PC-3 (cell line): Measurements from ENCODE around the gene DIS3L. TPM values are rescaled to one million over a fixed set of nuclear protein-coding genes. Genes with fewer than 3 reads are reported as not detected.
"Not testable (repeated sequence)": the region's sequence is repeated elsewhere in the genome, so short reads cannot be mapped to it uniquely, and the experiment has no call there.

Experiments used
- ATAC-seq: fragments of 200-7000 bp; cut with Tn5 transposase; 2 replicates; pipeline ENCODE4 v1.9.1; 2020; ENCODE audit warnings: mild to moderate bottlenecking, moderate library complexity
- BruUV-seq: library from RNA; stranded (reverse); fragments of 400-500 nt; replicated peaks from 2 replicates; lab custom pipeline; 2021; lab: Mats Ljungman, UMichigan
- CTCF ChIA-PET: fragments of 300-600 bp; sonication (Branson Sonifier 250); formaldehyde crosslinking; loops from one replicate; lab custom pipeline; 2022; ENCODE audit warnings: antibody characterized with exemption; lab: Charles Lee
- POLR2A ChIA-PET: fragments of 300-600 bp; sonication (Branson Sonifier 250); formaldehyde crosslinking; loops from one replicate; lab custom pipeline; 2022; ENCODE audit warnings: antibody characterized with exemption; ENCODE audit not compliant: unreplicated experiment; lab: Charles Lee
- DNase-seq: peaks from one replicate; pipeline ENCODE4 v3.0.0-alpha.2; 2015
- H2AFZ ChIP-seq: fragments of 300-600 bp; sonication (generic); 2 replicates; pipeline ENCODE4 v1.6.0; 2016; ENCODE audit warnings: antibody characterized with exemption, low read length
- H3F3A ChIP-seq: fragments of 300-600 bp; sonication (generic); one replicate; pipeline ENCODE4 v1.6.0; 2017; ENCODE audit warnings: antibody characterized with exemption, low read length, control low read depth, mild to moderate bottlenecking; ENCODE audit not compliant: unreplicated experiment
- H3K27ac ChIP-seq: fragments of 300-600 bp; sonication (generic); 2 replicates; pipeline ENCODE4 v1.5.1; 2016; ENCODE audit warnings: mild to moderate bottlenecking, low read length
- H3K27me3 ChIP-seq: fragments of 300-600 bp; sonication (generic); 2 replicates; pipeline ENCODE4 v1.6.1; 2016; ENCODE audit warnings: low read length, mixed read lengths
- H3K36me3 ChIP-seq: fragments of 300-600 bp; sonication (generic); 2 replicates; pipeline ENCODE4 v1.6.1; 2016; ENCODE audit warnings: low read depth, mixed run types, low read length, mixed read lengths
- H3K4me1 ChIP-seq: fragments of 300-600 bp; sonication (generic); 2 replicates; pipeline ENCODE4 v1.5.1; 2016; ENCODE audit warnings: low read length; ENCODE audit not compliant: insufficient read depth
- H3K4me2 ChIP-seq: fragments of 300-600 bp; sonication (generic); 2 replicates; pipeline ENCODE4 v1.6.0; 2016; ENCODE audit warnings: low read length
- H3K4me3 ChIP-seq: fragments of 300-600 bp; sonication (generic); 2 replicates; pipeline ENCODE4 v1.5.1; 2016; ENCODE audit warnings: mild to moderate bottlenecking, low read length, mixed read lengths
- H3K79me2 ChIP-seq: fragments of 300-600 bp; sonication (generic); 2 replicates; pipeline ENCODE4 v1.6.1; 2017; ENCODE audit warnings: low read length, mixed read lengths
- H3K9ac ChIP-seq: fragments of 300-600 bp; sonication (generic); 2 replicates; pipeline ENCODE4 v1.6.0; 2016; ENCODE audit warnings: mild to moderate bottlenecking, low read length
- H3K9me2 ChIP-seq: fragments of 300-600 bp; sonication (generic); replicated peaks from 2 replicates; pipeline ENCODE4 v1.6.1; 2016; ENCODE audit warnings: mixed run types, low read length, mixed read lengths
- H3K9me3 ChIP-seq: fragments of 300-600 bp; sonication (generic); 2 replicates; pipeline ENCODE4 v1.6.1; 2016; ENCODE audit warnings: low read length, mixed read lengths
- H4K20me1 ChIP-seq: fragments of 300-600 bp; sonication (generic); 2 replicates; pipeline ENCODE4 v1.6.1; 2016; ENCODE audit warnings: low read length, mixed read lengths
- EZH2 ChIP-seq: fragments of 300-600 bp; sonication (generic); IDR thresholded peaks from one replicate; pipeline ENCODE4 v1.6.1; 2017; ENCODE audit warnings: antibody characterized with exemption, mild to moderate bottlenecking, low read length; ENCODE audit not compliant: unreplicated experiment
- EZH2phosphoT487 ChIP-seq: fragments of 300-600 bp; sonication (generic); IDR thresholded peaks from 2 replicates; pipeline ENCODE4 v1.6.1; 2018; ENCODE audit warnings: mild to moderate bottlenecking, antibody characterized with exemption, low read length, borderline replicate concordance
- intact Hi-C: fragments of 100-400 bp; cut with micrococcal nuclease; formaldehyde crosslinking; loops from 2 replicates; pipeline ENCODE4 v1.9.0; 2023
- total RNA-seq: library from RNA; depleted of rRNA; stranded (reverse); fragments of >200 nt; gene quantifications from 2 replicates; pipeline ENCODE4 v1.2.3, GENCODE V29; 2014
- TF ChIP-seq, protein P1 (sequence below): fragments of 300-600 bp; sonication (generic); conservative IDR thresholded peaks from 2 replicates; pipeline ENCODE4 v1.5.1; 2017; ENCODE audit warnings: antibody characterized with exemption, low read depth, mild to moderate bottlenecking, low read length

The DIS3L gene
- total RNA-seq, 1 experiment from 2014 or later: 18.7 TPM

DNA sequence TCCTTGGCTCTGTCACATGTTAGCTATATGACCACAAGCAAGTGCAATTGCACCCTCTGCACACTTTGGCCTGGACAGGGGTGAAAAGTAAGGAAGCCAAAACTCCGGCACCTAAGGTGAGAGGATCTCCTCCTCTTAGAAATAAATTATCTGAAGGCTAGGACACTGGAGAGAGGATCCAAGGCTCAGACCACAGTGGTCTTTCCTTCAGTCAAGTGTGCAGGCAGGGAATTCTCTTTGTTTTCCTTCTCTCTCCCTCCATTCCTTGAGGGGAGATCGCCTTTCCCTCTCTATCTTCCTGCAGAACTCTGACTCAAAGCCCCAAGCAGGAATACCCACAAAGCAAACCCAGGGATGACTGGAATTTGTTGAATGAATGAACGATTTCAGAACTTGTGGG lies 36.7 kb upstream of the DIS3L start:
- no peaks in the 10 kb centered on the region for H3K9me2 ChIP-seq
- no TSS peak for BruUV-seq
- no peak overlapping the region for H3K4me3 ChIP-seq
- H3K27me3 ChIP-seq: peaks cover 17% of the 10 kb centered on the region; the same call in 1 of the 2 replicates
- ChIA-PET POLR2A (no interaction called here), CTCF (no interaction called here)
- no peaks in the 10 kb centered on the region for H3K4me1 ChIP-seq
- H3K9ac ChIP-seq: no peak overlapping the region
- no peaks in the 10 kb centered on the region for H3F3A ChIP-seq
- ATAC-seq (no peak), DNase-seq (no peak)
- TF ChIP-seq, protein P1, sequence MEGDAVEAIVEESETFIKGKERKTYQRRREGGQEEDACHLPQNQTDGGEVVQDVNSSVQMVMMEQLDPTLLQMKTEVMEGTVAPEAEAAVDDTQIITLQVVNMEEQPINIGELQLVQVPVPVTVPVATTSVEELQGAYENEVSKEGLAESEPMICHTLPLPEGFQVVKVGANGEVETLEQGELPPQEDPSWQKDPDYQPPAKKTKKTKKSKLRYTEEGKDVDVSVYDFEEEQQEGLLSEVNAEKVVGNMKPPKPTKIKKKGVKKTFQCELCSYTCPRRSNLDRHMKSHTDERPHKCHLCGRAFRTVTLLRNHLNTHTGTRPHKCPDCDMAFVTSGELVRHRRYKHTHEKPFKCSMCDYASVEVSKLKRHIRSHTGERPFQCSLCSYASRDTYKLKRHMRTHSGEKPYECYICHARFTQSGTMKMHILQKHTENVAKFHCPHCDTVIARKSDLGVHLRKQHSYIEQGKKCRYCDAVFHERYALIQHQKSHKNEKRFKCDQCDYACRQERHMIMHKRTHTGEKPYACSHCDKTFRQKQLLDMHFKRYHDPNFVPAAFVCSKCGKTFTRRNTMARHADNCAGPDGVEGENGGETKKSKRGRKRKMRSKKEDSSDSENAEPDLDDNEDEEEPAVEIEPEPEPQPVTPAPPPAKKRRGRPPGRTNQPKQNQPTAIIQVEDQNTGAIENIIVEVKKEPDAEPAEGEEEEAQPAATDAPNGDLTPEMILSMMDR: no peak
- TF ChIP-seq EZH2 (no peak), EZH2phosphoT487 (no peak)
- no peaks in the 10 kb centered on the region for H4K20me1 ChIP-seq
- intact Hi-C loops: no loop called here
- H3K4me2 ChIP-seq: no peak overlapping the region
- H3K9me3 ChIP-seq: no peaks in the 10 kb centered on the region
- no peaks in the 10 kb centered on the region for H3K36me3 ChIP-seq
- no peak overlapping the region for H2AFZ ChIP-seq
- no peaks in the 10 kb centered on the region for H3K79me2 ChIP-seq
- H3K27ac ChIP-seq: no peak overlapping the region

DNA sequence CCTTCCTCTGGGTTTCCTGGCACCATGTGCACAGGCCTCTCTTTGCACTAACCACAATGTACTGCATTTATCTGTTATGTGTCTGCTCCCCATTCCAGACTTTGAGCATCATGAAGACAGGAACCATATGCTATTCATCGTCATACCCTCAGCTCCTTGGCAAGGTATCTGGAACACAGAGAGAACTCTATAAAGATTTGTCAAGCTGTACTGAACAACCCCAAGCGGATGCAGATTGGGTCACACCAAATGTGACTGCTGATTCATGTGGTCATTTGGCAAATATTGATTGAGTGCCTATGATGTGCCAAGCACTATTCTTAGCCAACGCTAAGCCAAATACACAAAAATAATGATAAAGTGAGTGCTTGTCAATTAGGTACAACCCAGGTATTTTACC lies 32.3 kb upstream of the DIS3L start:
- Histone ChIP-seq H3K4me3 (no peak overlapping the region), H3K9ac (no peak overlapping the region), H3K9me2 (no peaks in the 10 kb centered on the region), H2AFZ (no peak overlapping the region), H3K36me3 (no peaks in the 10 kb centered on the region), H3K4me2 (no peak overlapping the region), H3K79me2 (no peaks in the 10 kb centered on the region), H4K20me1 (no peaks in the 10 kb centered on the region), H3K27me3 (peaks cover 6% of the 10 kb centered on the region; the same call in 1 of the 2 replicates), H3K9me3 (no peaks in the 10 kb centered on the region), H3K27ac (no peak overlapping the region), H3K4me1 (no peaks in the 10 kb centered on the region), H3F3A (no peaks in the 10 kb centered on the region)
- ChIA-PET POLR2A (interaction anchor here (0.6 kb wide), 1 partner anchor 650 kb away, joined by 3 read pairs; no protein-coding TSS in a partner anchor), CTCF (no interaction called here)
- ATAC-seq (no peak), DNase-seq (no peak)
- intact Hi-C loops: no loop called here
- no TSS peak for BruUV-seq
- TF ChIP-seq, protein P1: no peak

DNA sequence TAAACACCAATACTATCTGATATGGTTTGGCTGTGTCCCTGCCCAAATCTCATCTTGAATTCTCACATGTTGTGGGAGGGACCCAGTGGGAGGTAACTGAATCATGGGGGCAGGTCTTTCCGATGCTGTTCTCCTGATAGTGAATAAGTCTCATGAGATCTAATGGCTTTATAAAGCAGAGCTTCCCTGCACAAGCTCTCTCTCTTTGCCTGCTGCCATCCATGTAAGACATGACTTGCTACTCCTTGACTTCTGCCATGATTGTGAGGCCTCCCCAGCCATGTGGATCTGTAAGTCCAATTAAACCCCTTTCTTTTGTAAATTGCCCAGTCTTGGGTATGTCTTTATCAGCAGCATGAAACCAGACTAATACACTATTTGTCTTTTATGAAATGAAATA lies 30.5 kb upstream of the DIS3L start:
- CTCF ChIA-PET: not testable (repeated sequence)

More for the DNA sequence above, 30.5 kb upstream of the DIS3L start:
- POLR2A ChIA-PET, H3F3A ChIP-seq, H3K4me2 ChIP-seq, BruUV-seq, H3K27me3 ChIP-seq, H3K27ac ChIP-seq, H3K9me2 ChIP-seq, H3K36me3 ChIP-seq, ATAC-seq, H4K20me1 ChIP-seq, H3K9ac ChIP-seq, H3K4me3 ChIP-seq, H3K79me2 ChIP-seq, H3K9me3 ChIP-seq, DNase-seq, H2AFZ ChIP-seq, H3K4me1 ChIP-seq, intact Hi-C loops: not testable (repeated sequence)
